Astrocyte (in vitro differentiated cells and primary cell): Measurements from ENCODE around the gene ETS1.

Experiments used
- CTCF ChIP-seq: IDR thresholded peaks from 2 replicates; pipeline ENCODE4 v1.5.1; 2011; ENCODE audit warnings: low read depth, mild to moderate bottlenecking, inconsistent platforms, low read length, moderate library complexity; ENCODE audit not compliant: insufficient read depth
- EZH2 ChIP-seq: IDR thresholded peaks from 2 replicates; pipeline ENCODE4 v1.6.1; 2012; ENCODE audit warnings: mild to moderate bottlenecking, low read length, inconsistent platforms; ENCODE audit not compliant: insufficient read depth

DNA sequence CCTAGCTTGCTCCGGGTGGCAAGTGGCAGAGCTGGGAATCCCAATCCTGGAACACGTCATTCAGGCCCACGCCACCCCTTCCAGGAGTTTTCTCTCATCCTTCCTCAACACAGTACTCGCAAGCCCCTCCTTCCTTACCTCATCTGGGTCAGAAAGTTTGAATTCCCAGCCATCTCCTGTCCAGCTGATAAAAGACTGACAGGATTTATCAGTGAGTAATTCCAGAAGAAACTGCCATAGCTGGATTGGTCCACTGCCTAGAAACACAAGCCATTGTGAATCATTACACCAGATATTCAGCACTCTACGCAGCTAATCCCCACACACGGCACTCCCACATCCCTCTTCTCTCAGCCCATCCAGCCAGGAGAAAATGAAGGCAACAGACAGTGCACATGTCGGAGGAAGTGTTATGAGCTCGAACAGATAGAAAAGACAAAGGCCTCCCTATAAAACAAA lies 124.0 kb downstream of the ETS1 start:
- TF ChIP-seq CTCF (no peak), EZH2 (no peak)
